CD4-positive, alpha-beta T cell treated with Interleukin-15 for 1 hour (primary cell): ENCODE results near the gene CHST3.
"Not testable (repeated sequence)": the region's sequence is repeated elsewhere in the genome, so short reads cannot be mapped to it uniquely, and the experiment has no call there.

Experiments used
- DNase-seq: peaks from one replicate; pipeline ENCODE4 v3.0.0-alpha.2; 2020

The CHST3 gene

GRCh38 chr10:71975087-71975870 lies 11.1 kb downstream of the CHST3 start:
- no peak for DNase-seq

- no peak for DNase-seq
Observed at GRCh38 chr10:71975871-71976725, 11.9 kb downstream of the CHST3 start.

GRCh38 chr10:71977614-71977903 lies 13.4 kb downstream of the CHST3 start:
- not testable (repeated sequence) for DNase-seq

GRCh38 chr10:71978476-71978875 lies 14.3 kb downstream of the CHST3 start:
- DNase-seq: no peak

GRCh38 chr10:71978988-71979691 lies 14.9 kb downstream of the CHST3 start:
- no peak for DNase-seq

GRCh38 chr10:71979692-71980062 lies 15.5 kb downstream of the CHST3 start:
- no peak for DNase-seq

- no peak for DNase-seq
Observed at GRCh38 chr10:71980181-71981014, 16.2 kb downstream of the CHST3 start.

- no peak for DNase-seq
Observed at GRCh38 chr10:71981015-71981875, 17.1 kb downstream of the CHST3 start.

GRCh38 chr10:71981876-71982230 lies 17.7 kb downstream of the CHST3 start:
- no peak for DNase-seq

GRCh38 chr10:71982269-71983178 lies 18.3 kb downstream of the CHST3 start:
- no peak for DNase-seq

- DNase-seq: no peak
Observed at GRCh38 chr10:71984126-71984808, 20.1 kb downstream of the CHST3 start.

- DNase-seq: no peak
Observed at GRCh38 chr10:71984809-71985388, 20.7 kb downstream of the CHST3 start.

- no peak for DNase-seq
Observed at GRCh38 chr10:71985542-71986250, 21.5 kb downstream of the CHST3 start.

- DNase-seq: not testable (repeated sequence)
Observed at GRCh38 chr10:71988895-71989294, 24.7 kb downstream of the CHST3 start.

GRCh38 chr10:71989661-71990454 lies 25.7 kb downstream of the CHST3 start:
- no peak for DNase-seq

GRCh38 chr10:71990706-71991269 lies 26.6 kb downstream of the CHST3 start:
- DNase-seq: no peak

- no peak for DNase-seq
Observed at GRCh38 chr10:71995449-71995848, 31.3 kb downstream of the CHST3 start.
